ENCODE results near the gene AREL1. TPM values are rescaled to one million over a fixed set of nuclear protein-coding genes. Genes with fewer than 3 reads are reported as not detected.

AREL1 gene
- total and polyA plus RNA-seq, 2 donors: 9.2 to 20.4 TPM

- no peak overlapping the region for H3K4me3 ChIP-seq (ENCODE audit: low read depth, low read length)
- no peak for DNase-seq (ENCODE audit: extremely low spot score)
- no peaks in the 10 kb centered on the region for H3K4me1 ChIP-seq (ENCODE audit: insufficient read depth)
- WGBS: 76% methylated on average over 5 of the region's 5 CpGs
- H3K27ac ChIP-seq (ENCODE audit: low read depth): no peak overlapping the region
- H3K36me3 ChIP-seq (ENCODE audit: insufficient read depth): peaks cover 4% of the 10 kb centered on the region
Measured at GRCh38 chr14:74660863-74661262, 52.0 kb downstream of the AREL1 start.

DNA sequence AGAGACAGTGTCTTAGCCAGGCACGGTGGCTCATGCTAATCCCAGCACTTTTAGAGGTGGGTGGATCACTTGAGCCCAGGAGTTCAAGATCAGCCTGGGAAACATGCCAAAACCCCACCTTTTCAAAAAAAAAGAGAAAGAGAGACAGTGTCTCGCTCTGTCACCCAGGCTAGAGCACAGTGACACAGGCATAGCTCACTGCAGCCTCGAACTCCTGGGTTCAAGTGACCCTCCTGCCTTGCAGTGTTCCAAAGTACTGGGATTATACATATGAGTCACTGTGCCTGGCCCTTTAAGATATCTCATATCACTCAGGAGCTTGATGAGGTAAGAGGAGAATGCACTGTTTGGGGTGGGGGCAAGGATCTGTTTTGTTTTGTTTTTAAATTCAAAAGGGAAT is 52.7 kb downstream of the AREL1 start:
- WGBS: 80% methylated on average over 3 of the region's 3 CpGs
- Histone ChIP-seq H3K4me1 (ENCODE audit: insufficient read depth) (no peaks in the 10 kb centered on the region), H3K36me3 (ENCODE audit: insufficient read depth) (peaks cover 4% of the 10 kb centered on the region), H3K4me3 (ENCODE audit: low read depth, low read length) (no peak overlapping the region), H3K27ac (ENCODE audit: low read depth) (no peak overlapping the region)
- DNase-seq (ENCODE audit: extremely low spot score): no peak

DNA sequence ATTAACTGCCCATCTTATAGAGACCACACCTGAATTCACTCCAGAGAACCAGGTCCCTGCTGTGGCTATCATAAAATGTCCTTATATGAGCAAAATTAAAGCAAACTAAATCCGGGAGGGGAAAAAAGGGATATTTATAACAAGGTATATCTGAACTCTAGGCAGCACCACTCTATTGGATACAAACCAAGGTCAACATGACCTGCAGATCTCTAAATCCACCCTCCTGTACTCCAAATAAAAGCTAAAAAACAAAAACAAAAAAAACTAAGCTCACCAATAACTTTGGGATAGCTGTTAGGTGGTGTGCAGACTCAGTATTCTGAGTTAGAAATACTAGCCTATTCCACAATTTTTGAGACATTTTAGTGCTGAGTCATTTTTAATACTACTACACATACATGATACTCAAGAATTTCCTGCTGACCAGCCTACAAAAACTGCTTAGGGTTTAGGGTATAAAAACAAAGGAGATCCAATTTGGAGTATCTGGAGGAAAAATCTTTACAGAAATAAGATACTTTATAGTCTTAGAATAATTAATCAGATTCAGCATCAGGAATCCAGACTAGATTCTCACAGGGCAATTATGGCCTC is 54.2 kb downstream of the AREL1 start:
- peaks cover 3% of the 10 kb centered on the region for H3K36me3 ChIP-seq (ENCODE audit: insufficient read depth)
- H3K27ac ChIP-seq (ENCODE audit: low read depth): no peak overlapping the region
- WGBS: 97% methylated on average over 1 of the region's 1 CpG
- no peaks in the 10 kb centered on the region for H3K4me1 ChIP-seq (ENCODE audit: insufficient read depth)
- DNase-seq (ENCODE audit: extremely low spot score): no peak
- no peak overlapping the region for H3K4me3 ChIP-seq (ENCODE audit: low read depth, low read length)

DNA sequence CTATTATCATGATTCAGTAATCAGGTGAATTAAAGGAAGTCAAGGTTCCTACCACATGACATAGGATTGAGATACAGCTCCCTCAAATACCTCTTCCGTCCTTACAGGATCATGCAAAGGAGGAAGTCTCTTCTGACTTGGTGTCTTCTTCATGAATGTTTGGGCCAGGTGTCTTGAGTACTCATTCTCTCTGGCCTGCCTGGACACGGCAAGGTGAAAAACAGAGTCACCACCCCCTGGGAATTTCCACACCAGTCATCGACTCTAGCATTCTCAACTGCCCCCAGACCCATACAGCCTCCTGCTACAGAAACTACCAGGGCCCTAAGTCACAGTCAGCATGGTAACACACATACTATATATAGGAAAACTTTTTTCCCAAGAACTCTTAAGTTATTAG is 55.9 kb downstream of the AREL1 start:
- no peaks in the 10 kb centered on the region for H3K36me3 ChIP-seq (ENCODE audit: insufficient read depth)
- H3K4me1 ChIP-seq (ENCODE audit: insufficient read depth): no peaks in the 10 kb centered on the region
- no peak overlapping the region for H3K27ac ChIP-seq (ENCODE audit: low read depth)
- 92% methylated on average over 3 of the region's 3 CpGs for WGBS
- H3K4me3 ChIP-seq (ENCODE audit: low read depth, low read length): no peak overlapping the region
- no peak for DNase-seq (ENCODE audit: extremely low spot score)

- Histone ChIP-seq H3K4me1 (ENCODE audit: insufficient read depth) (no peaks in the 10 kb centered on the region), H3K36me3 (ENCODE audit: insufficient read depth) (no peaks in the 10 kb centered on the region), H3K4me3 (ENCODE audit: low read depth, low read length) (no peak overlapping the region), H3K27ac (ENCODE audit: low read depth) (no peak overlapping the region)
- DNase-seq (ENCODE audit: extremely low spot score): no peak
- WGBS: 72% methylated on average over 2 of the region's 2 CpGs
Measured at GRCh38 chr14:74655599-74656395, 57.1 kb downstream of the AREL1 start.

DNA sequence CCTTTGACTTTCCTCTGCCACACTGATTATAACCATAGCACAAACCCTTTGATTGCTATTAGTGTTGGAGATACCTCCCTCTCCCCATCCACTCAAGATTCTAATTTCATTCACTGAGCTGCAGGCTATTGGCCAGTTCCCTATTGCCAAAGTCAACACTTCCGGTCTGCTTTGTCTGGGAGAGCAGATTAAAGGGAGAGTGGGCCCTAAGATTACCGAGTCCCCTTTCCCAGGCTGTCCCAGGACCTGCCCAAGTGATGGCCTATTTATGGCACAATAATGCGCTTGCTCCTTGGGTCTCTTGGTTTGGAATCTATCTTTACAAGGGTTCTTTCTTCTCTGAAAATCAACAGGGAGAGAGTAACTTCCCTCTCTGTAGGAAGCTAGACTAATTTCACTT is 57.9 kb downstream of the AREL1 start:
- Histone ChIP-seq H3K4me3 (ENCODE audit: low read depth, low read length) (no peak overlapping the region), H3K4me1 (ENCODE audit: insufficient read depth) (no peaks in the 10 kb centered on the region), H3K27ac (ENCODE audit: low read depth) (peak overlapping the region; percentile 39), H3K36me3 (ENCODE audit: insufficient read depth) (no peaks in the 10 kb centered on the region)
- DNase-seq (ENCODE audit: extremely low spot score): no peak
- WGBS: 75% methylated on average over 3 of the region's 3 CpGs

GRCh38 chr14:74653386-74654138 is 59.3 kb downstream of the AREL1 start:
- no peak overlapping the region for H3K4me3 ChIP-seq (ENCODE audit: low read depth, low read length)
- no peaks in the 10 kb centered on the region for H3K36me3 ChIP-seq (ENCODE audit: insufficient read depth)
- 67% methylated on average over 15 of the region's 15 CpGs for WGBS
- no peak for DNase-seq (ENCODE audit: extremely low spot score)
- H3K4me1 ChIP-seq (ENCODE audit: insufficient read depth): no peaks in the 10 kb centered on the region
- no peak overlapping the region for H3K27ac ChIP-seq (ENCODE audit: low read depth)

DNA sequence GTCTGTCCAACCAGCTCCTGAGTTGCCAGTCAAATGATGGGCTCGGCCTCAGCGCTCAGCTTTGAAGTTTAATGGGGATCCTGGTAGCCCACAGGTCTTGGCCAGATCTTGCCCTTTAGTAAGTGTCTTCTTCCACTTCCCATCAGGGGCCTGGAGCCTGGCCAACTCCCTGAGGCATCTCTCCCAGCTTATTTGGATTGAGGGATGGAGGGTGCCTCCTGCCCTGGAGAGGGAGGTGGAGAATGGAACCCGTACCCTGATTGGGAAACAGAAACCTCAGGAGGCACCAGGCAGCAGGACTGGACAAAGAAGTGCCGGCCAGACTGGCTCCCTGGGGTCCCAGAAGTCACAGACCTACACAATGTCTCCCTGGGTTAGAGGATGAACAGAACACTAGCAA is 60.3 kb downstream of the AREL1 start:
- H3K36me3 ChIP-seq (ENCODE audit: insufficient read depth): no peaks in the 10 kb centered on the region
- WGBS: 60% methylated on average over 4 of the region's 4 CpGs
- no peak overlapping the region for H3K4me3 ChIP-seq (ENCODE audit: low read depth, low read length)
- DNase-seq (ENCODE audit: extremely low spot score): no peak
- no peaks in the 10 kb centered on the region for H3K4me1 ChIP-seq (ENCODE audit: insufficient read depth)
- no peak overlapping the region for H3K27ac ChIP-seq (ENCODE audit: low read depth)

DNA sequence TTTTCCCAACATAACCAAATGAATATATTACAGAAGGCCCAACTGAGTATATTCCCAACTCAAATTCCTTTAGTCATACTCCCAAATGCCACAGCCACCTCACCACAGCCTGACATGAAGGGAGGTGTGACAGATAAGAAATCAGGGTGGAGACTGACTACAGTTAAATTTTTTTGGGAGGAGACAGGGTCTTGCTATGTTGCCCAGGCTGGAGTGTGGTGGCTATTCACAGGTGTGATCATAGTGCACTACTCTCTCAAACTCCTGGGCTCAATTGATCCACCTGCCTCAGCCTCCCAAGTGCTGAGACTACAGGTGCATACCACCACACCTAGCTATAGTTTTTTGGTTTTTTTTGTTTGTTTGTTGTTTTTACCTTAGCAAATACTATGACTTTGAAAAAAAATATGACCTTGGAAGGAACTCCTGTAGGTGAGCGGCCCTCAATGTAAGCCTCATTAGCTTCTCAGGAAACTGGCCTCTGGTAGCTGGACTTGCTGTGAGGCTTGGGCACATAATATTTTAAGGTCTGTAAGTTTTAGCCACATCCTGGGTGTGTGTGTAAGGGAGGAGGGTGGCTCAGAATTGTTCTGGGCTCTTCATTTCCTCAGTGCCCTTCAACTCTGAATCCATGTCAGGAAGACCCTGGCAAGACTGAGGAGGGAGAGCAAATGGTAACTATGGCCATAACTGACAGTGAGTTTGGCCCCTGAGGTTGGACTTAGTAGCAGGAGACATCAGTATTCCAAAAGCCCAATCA is 61.8 kb downstream of the AREL1 start:
- no peak for DNase-seq (ENCODE audit: extremely low spot score)
- H3K4me1 ChIP-seq (ENCODE audit: insufficient read depth): no peaks in the 10 kb centered on the region
- no peak overlapping the region for H3K27ac ChIP-seq (ENCODE audit: low read depth)
- 96% methylated on average over 1 of the region's 1 CpG for WGBS
- no peaks in the 10 kb centered on the region for H3K36me3 ChIP-seq (ENCODE audit: insufficient read depth)
- no peak overlapping the region for H3K4me3 ChIP-seq (ENCODE audit: low read depth, low read length)

GRCh38 chr14:74649673-74650072 is 63.2 kb downstream of the AREL1 start:
- H3K4me3 ChIP-seq (ENCODE audit: low read depth, low read length): no peak overlapping the region
- no peaks in the 10 kb centered on the region for H3K36me3 ChIP-seq (ENCODE audit: insufficient read depth)
- no peak for DNase-seq (ENCODE audit: extremely low spot score)
- 82% methylated on average over 2 of the region's 2 CpGs for WGBS
- H3K4me1 ChIP-seq (ENCODE audit: insufficient read depth): no peaks in the 10 kb centered on the region
- H3K27ac ChIP-seq (ENCODE audit: low read depth): no peak overlapping the region

DNA sequence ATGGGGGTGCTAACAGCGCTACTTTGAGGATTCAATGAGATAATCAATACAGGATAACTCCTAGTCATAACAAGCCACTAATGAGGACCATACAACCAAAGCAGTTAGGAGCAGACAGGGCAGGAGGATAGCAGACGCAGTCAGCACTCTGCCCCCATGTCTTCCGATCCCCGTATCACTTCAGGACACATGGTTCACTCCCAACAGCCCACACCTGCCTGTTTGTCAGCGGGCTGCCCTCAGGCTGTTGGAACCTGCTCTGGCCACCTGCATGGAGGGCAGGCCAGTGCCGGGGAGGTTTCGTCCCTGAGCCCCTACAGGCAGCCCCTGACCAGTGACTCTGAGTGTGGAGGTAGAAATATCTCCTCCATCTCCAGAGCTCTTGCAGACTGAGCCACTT is 63.7 kb downstream of the AREL1 start:
- WGBS: 70% methylated on average over 7 of the region's 7 CpGs
- no peaks in the 10 kb centered on the region for H3K4me1 ChIP-seq (ENCODE audit: insufficient read depth)
- H3K27ac ChIP-seq (ENCODE audit: low read depth): no peak overlapping the region
- no peak overlapping the region for H3K4me3 ChIP-seq (ENCODE audit: low read depth, low read length)
- H3K36me3 ChIP-seq (ENCODE audit: insufficient read depth): no peaks in the 10 kb centered on the region
- DNase-seq (ENCODE audit: extremely low spot score): no peak

DNA sequence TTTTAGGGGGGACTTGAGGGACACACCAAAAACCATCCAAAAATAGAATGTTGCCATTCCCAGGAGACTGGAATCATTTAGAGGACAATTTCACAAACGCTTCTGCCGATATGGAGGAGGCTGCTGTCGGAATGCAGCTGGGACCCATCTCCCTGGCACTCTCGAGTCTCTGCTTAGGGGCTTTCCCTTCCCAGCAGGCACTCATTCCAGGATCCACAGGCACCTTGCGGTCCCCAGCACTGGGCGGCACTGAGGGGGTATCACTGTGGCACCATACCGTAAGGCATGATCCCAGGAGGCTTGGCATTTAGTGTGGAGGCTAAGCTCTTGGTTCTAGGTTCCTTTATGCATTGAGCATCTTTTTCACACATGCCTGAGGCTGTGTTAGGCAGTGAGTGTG is 64.3 kb downstream of the AREL1 start:
- DNase-seq (ENCODE audit: extremely low spot score): no peak
- no peak overlapping the region for H3K4me3 ChIP-seq (ENCODE audit: low read depth, low read length)
- no peaks in the 10 kb centered on the region for H3K36me3 ChIP-seq (ENCODE audit: insufficient read depth)
- no peaks in the 10 kb centered on the region for H3K4me1 ChIP-seq (ENCODE audit: insufficient read depth)
- no peak overlapping the region for H3K27ac ChIP-seq (ENCODE audit: low read depth)
- 34% methylated on average over 7 of the region's 7 CpGs for WGBS

GRCh38 chr14:74647678-74648461 is 65.0 kb downstream of the AREL1 start:
- H3K4me3 ChIP-seq (ENCODE audit: low read depth, low read length): no peak overlapping the region
- H3K27ac ChIP-seq (ENCODE audit: low read depth): no peak overlapping the region
- no peaks in the 10 kb centered on the region for H3K4me1 ChIP-seq (ENCODE audit: insufficient read depth)
- DNase-seq (ENCODE audit: extremely low spot score): peak; percentile 63
- 28% methylated on average over 7 of the region's 7 CpGs for WGBS
- H3K36me3 ChIP-seq (ENCODE audit: insufficient read depth): no peaks in the 10 kb centered on the region
